ENCODE data around the gene SRSF9.

The SRSF9 gene

DNA sequence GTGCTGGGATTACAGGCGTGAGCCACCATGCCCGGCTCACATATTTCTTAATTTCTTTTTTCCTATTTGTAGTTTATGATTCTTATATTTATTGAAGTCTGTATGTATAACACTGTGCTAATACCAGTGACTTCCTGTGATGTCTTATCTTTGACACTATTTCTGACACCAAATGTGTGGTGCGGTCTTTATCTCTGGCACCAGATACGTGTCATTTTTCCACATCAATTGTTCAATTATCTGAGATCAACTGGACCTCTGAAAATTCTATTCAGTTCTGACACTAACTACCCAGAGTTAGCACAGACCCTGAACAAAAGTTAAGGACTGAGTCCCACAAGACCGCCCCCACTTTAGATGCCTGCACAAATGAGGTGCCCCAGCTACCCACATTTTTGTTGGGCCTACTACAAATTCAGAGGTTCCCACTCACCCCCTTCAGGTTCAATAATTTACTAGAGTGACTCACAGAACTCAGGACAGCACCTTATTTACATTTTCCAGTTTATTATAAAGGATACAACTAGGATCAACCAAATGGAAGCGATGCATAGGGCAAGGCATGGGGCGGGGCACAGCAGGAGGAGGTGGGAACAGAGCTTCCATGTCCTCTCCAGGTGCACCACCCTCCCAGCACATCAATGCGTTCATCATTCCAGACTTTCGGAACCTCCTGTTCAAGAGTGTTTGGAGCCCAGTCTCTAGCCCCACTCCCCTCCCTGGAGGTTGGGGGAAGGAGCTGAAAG, 11.6 kb upstream of the SRSF9 start:
- TF ChIP-seq, protein P1, sequence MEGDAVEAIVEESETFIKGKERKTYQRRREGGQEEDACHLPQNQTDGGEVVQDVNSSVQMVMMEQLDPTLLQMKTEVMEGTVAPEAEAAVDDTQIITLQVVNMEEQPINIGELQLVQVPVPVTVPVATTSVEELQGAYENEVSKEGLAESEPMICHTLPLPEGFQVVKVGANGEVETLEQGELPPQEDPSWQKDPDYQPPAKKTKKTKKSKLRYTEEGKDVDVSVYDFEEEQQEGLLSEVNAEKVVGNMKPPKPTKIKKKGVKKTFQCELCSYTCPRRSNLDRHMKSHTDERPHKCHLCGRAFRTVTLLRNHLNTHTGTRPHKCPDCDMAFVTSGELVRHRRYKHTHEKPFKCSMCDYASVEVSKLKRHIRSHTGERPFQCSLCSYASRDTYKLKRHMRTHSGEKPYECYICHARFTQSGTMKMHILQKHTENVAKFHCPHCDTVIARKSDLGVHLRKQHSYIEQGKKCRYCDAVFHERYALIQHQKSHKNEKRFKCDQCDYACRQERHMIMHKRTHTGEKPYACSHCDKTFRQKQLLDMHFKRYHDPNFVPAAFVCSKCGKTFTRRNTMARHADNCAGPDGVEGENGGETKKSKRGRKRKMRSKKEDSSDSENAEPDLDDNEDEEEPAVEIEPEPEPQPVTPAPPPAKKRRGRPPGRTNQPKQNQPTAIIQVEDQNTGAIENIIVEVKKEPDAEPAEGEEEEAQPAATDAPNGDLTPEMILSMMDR (IDR thresholded peaks at IDR 0.05; ENCODE audit: extremely low read depth, insufficient read depth, missing control alignments), result no peak
- in situ Hi-C loops (cut with MboI; ENCODE audit: low pct_unique_long_range_greater_than_20kb, low sequenced_read_pairs, unreplicated experiment), result no loop called here
- DNase-seq (ENCODE audit: low spot score), result no peak

DNA sequence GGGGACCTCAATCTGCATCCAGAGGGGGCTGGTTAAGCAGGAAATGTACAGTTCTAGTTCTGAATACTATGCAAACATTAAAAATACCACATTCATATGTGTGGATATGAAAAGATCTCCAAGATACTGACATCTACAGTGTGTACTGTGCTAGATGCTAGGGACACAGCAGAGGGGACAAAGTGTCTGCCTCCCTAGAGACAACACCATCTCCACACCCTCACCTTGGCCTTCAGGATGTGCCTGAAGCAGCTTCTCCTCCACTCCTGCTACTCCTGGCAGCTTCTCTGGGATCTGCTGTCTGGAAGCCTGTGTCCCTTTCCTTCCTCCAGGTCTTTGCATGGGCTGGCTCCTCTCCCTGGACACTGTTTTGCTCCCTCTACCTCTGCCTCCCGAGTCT, 10.7 kb upstream of the SRSF9 start:
- in situ Hi-C loops (cut with MboI; ENCODE audit: low pct_unique_long_range_greater_than_20kb, low sequenced_read_pairs, unreplicated experiment), result no loop called here
- DNase-seq (ENCODE audit: low spot score), result no peak
- TF ChIP-seq, protein P1 (IDR thresholded peaks at IDR 0.05; ENCODE audit: extremely low read depth, insufficient read depth, missing control alignments), result no peak

DNA sequence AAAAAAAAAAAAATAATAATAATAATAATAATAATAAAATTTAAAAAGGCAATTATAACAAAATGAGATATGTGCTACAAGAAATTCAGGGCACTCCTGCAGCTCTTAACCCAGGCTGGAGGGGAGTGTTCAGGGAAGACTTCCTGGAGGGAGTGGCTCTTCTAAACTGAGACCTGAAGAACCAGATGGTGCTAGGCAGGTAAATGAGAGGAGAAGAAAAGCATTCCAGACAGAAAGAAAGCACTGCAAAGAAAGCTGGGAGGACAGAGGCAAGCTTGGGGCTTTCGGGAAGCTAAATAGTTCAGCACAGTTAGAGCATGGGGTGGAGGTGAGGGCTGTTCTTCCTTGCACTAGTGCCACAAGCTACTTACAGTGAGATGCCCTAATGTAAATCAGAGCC, 9.9 kb upstream of the SRSF9 start:
- in situ Hi-C loops (cut with MboI; ENCODE audit: low pct_unique_long_range_greater_than_20kb, low sequenced_read_pairs, unreplicated experiment), result no loop called here
- TF ChIP-seq, protein P1 (IDR thresholded peaks at IDR 0.05; ENCODE audit: extremely low read depth, insufficient read depth, missing control alignments), result no peak
- no peak for DNase-seq (ENCODE audit: low spot score)

DNA sequence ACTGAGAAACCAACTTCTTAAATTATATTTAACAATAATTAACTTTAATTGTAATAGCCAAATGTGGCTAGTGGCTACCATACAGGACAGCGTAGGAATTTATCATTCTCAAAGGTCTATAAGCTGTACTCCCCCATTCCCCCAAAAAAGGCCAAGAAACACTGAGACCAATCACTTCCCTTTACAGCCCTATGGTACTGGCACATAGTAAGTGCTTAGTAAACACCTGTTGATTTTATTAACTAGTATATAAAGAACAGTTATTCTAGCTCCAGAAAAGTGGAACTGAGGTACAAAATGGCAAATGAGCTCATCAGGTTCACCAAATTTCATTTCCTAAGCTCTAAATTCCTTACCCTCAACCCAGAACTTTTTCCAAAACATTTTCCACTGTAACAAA, 6.1 kb upstream of the SRSF9 start:
- in situ Hi-C loops (cut with MboI; ENCODE audit: low pct_unique_long_range_greater_than_20kb, low sequenced_read_pairs, unreplicated experiment), result no loop called here
- TF ChIP-seq, protein P1 (IDR thresholded peaks at IDR 0.05; ENCODE audit: extremely low read depth, insufficient read depth, missing control alignments), result no peak
- DNase-seq (ENCODE audit: low spot score), result no peak

DNA sequence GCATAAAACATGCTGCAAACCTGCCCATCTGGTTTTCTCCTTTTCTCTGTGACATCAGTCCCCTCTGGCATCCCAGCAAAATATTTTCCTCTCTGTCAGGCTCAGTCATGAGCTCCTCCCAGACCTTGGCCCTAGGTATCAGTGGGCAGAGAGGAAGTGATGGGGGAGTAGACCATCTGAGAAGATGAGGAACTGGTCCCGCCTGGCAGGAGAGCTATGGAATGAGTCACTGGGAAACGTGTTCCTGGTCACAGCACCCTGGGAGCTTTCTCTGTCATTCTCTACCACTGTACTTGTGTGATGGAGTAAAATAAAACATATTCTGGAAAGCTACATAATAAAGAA, 5.0 kb upstream of the SRSF9 start:
- TF ChIP-seq, protein P1 (IDR thresholded peaks at IDR 0.05; ENCODE audit: extremely low read depth, insufficient read depth, missing control alignments), result no peak
- in situ Hi-C loops (cut with MboI; ENCODE audit: low pct_unique_long_range_greater_than_20kb, low sequenced_read_pairs, unreplicated experiment), result no loop called here
- DNase-seq (ENCODE audit: low spot score), result no peak

DNA sequence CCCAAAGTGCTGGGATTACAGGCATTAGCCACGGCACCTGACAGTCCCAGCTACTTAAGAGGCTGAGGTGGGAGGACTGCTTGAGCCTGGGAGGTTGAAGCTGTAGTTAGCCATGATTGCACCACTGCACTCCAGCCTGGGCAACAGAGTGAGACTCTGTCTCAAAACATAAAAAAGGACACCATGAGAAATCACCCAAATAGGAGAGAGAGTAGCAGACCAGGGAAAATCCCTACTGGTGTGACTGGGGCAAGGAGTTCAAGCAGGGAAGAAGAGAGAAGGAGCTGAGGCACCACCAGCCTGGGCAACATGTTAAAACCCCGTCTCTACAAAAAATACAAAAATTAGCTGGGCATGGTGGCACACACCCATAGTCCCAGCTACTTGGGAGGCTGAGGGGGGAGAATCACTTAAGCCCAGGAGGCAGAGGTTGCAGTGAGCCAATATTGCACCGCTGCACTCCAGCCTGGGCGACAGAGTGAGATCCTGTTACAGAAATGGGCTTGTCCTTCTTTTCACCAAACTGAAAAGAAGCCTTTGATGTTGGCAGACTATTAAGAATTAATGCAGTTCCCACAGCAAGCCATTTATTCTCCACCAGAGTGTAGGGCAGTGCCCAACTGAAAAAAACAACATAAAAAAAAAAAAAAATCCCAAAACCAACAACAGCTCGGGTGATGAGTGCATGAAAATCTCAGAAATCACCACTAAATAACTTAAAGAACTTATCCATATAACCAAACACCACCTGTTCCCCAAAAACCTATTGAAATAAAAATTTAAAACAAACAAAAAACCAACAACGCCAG, 4.5 kb upstream of the SRSF9 start:
- in situ Hi-C loops (cut with MboI; ENCODE audit: low pct_unique_long_range_greater_than_20kb, low sequenced_read_pairs, unreplicated experiment), result no loop called here
- DNase-seq (ENCODE audit: low spot score), result no peak
- TF ChIP-seq, protein P1 (IDR thresholded peaks at IDR 0.05; ENCODE audit: extremely low read depth, insufficient read depth, missing control alignments), result no peak

All from GM13977 (cell line).